AML-193 (cell line): ENCODE measurements around the gene CDKN2B-AS1.
A peak's percentile ranks its signal among the peaks of the same experiment; 100 is the strongest.

Experiments
- DNase-seq, 2 experiments: peaks; one replicate each; lab custom pipeline; 2025; lab: John Stamatoyannopoulos, UW

CDKN2B-AS1 gene

DNA sequence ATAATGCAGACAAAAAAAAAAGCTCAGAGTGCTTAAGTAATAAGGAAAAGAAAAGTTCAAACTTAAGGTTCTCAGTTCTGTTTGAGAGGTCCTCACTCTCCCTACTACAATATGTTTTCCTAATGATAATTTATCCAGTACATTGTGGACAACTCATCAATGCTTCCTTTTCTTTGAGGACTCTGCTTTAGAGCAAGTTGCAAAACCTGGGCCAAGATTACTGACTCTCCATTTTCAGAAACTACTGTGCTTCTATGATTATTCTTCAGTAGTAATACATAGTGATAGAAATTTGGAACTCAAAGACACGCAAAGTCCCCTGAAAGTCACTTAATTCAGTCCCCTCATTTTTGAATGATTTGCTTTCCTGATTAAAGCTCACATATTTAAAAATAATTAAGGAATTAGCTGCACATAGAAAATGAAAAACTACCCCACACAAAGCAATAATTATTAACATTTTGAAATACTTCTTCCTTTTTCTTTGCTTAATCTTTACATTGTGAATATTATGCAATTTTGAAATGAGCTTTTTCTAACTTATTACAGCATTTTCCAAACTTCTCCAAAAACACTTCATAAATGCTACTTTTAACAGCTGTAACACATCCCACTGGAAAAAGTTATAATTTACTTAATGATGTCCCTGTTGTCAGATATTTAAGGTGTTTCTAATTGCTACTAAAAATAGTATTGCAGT, 11.6 kb upstream of the CDKN2B-AS1 start:
- DNase-seq, result peak; percentile 79 to 82

DNA sequence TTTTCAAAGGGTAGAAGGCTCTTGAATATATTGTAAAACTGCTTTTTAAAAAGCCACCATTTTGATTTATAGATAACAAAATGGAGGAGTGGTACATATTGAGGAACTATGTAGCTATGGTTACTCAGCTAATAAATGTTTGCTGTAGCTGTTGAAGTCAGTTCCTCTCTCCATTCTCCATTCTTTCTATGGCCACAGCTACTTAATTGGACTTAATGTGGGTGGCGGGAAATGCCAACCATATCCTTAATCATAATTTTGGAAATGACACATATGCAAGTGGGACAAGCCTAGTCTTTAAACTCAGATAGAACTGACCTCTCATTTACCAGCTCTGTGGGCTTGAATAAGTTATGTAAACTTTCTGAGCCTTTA, 11.0 kb upstream of the CDKN2B-AS1 start:
- DNase-seq, result peak; percentile 87 to 91

- DNase-seq, result no peak
Measured at GRCh38 chr9:21984101-21984500, 10.5 kb upstream of the CDKN2B-AS1 start.

GRCh38 chr9:21985964-21986667, 8.5 kb upstream of the CDKN2B-AS1 start:
- no peak for DNase-seq

DNA sequence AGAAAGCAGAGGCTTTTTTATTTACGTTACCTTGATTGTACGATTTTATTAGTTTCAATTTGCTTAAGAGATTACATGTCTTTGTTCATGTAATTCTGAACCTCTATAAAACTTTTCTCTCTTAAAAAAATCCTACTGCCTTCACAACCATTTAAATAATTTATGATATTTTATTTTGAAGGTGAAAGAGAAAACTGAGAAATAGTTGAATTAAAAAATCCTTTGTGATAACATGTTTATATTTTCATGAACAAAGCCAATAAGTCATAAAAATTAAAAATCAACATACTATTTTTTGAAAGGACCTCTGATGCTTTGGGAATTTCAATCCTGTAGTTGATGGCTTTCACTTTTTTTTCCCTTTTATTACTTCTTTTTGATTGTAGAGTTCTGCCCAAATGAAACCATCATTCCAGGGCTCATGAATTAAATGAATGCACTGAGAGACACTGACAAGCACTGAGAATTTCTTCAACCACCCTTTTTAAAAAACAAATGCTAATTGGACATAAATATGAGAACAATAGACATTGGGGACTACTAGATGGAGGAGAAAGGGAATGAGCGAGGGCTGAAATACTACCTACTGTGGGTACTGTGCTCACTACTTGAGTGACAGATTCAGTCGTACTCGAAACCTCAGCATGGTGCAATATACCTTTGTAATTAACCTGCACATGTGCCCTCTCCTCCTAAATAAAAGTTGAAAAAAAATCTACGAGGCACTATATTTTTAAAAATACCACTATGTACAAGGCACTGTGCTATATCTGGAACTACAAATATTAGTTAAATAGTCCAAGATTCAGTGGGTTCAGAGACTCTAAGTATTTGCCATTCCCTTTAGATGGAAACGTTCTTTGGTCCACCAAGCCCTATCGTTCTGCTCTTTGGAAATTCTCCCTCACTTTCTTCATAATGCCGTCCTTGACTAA, 6.3 kb upstream of the CDKN2B-AS1 start:
- no peak for DNase-seq

DNA sequence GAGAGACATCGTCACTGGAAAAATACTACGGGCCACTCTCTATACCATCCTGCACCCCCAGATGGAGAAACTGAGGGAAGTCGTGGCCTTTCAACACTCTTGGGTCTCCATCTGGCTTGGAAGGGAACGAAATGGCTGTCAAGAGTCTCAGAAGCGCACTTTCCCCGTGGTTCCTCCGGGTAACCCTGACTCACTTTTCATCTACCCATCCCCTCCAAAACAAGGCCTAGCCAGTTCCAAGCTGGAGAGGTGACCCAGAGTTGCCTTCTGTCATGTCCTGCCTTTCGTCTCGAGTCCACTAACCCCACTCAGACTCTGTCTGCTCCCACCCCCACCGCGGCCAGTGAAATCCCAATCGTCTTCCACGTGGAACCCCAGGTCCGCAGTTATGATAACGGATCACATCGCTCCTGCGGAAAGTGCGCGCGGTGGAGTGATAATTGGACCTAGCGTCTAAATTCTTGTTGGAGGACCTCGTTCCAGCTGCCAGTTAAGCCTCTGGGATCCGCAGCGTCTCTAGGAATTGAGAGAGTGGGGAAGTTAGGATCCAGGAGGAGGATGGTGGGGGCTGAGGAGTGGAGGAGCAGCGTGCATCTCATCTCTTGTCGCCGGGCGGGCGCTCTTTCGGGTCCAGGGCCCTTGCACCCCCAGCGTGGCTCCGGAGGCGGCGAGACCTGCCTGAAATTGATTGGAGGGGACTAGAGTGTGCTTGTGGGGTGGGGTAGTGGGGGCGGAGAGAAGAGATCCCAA, 5.0 kb upstream of the CDKN2B-AS1 start:
- no peak for DNase-seq

DNA sequence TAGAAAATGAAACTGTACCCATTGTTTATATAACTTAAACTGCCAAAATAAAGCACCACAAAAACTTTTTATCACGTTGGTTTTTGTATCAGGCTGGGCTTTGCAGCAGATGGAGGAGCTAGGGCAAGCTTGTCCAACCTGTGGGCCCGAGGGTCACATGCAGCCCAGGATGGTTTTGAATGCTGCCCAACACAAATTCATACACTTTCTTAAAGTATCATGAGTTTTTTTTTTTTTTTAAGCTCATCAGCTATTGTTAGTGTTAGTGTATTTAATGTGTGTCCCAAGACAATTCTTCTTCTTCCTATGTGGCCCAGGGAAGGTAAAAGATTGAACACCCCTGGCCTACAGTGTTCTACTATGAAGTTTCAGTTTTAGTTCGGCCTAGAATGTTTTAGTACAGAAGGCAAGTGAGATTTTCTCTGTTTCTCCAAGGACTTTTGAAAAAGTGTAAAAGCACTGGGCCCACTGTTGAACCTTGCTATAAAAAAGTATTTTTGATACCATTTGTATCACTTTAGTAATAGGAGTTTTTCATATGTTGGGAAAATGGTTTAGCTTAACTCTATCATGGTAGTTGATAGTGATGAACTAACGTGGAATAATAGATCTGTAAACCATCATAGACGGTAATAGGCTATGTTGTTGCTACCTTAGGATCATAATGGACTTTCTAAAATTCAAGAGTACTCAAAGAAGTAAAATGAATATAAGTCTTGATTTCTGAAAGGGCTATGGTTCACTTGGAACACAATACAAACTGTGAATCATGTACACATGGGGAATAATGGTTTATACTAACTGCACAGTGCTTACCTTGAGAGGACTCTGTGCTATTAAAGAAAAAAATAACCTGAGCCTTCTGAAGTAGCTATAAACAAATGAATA, 3.3 kb upstream of the CDKN2B-AS1 start:
- peak in 1 of 2 experiments; percentile 21 for DNase-seq

- no peak for DNase-seq
Measured at GRCh38 chr9:21993007-21993406, 1.6 kb upstream of the CDKN2B-AS1 start.

DNA sequence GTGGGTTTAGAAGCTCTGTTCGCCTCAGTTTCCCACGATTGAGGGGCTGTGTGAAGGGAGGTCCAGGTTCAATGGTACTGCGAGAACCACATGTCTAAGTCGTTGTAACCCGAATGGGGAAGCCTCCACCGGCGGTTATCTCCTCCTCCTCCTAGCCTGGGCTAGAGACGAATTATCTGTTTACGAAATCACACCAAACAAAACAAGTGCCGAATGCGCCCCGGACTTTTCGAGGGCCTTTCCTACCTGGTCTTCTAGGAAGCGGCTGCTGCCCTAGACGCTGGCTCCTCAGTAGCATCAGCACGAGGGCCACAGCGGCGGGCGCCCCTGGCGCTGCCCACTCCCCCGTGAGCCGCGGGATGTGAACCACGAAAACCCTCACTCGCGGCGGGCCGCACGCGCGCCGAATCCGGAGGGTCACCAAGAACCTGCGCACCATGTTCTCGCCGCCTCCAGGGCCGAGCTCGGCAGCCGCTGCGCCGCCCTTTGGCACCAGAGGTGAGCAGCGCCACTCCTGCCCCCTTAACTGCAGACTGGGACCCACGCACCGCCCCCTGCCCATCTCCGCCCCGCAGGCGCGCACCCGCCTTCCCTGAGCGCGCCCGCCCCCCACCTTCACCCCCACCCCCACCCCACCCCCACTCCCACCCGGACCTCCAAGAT, 567 bp upstream of the CDKN2B-AS1 start, which contains the start of gene CDKN2A:
Gene CDKN2A, minus strand, starts transcription at position 500 of the 663 bp plus-strand sequence.
- DNase-seq, result peak; percentile 72 to 76

DNA sequence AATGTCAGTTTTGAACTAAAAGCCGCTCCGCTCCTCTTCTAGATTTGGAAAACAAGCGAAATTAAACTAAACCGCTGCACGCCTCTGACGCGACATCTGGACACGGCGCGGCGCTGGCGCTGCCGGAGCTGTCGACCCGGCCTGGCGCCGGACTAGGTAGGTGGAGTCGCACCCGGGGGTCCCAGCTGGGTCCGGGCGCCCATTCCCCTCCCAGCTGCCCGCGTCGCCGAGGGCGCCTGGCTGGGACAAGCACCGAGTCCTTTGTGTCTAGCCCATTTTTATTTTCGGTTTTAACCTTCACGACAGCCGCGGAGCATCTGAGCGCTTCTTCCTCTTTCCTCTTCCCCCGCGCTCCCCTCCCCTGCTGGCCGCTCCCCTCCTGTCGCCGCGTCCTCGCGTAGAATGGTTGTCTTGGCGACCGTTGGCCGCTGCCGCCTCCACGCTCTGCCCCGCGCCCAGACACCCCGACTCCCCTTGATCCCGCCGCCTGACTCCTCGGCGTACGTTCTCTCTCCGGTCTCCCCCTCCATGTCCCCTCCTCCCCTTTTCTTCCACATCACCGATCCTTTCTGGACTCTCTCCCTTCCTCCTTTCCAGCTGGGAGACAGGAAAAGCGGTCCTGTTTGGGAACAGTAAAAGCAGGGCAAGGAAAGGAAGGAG, 545 bp downstream of the CDKN2B-AS1 start:
- DNase-seq, result peak; percentile 85

DNA sequence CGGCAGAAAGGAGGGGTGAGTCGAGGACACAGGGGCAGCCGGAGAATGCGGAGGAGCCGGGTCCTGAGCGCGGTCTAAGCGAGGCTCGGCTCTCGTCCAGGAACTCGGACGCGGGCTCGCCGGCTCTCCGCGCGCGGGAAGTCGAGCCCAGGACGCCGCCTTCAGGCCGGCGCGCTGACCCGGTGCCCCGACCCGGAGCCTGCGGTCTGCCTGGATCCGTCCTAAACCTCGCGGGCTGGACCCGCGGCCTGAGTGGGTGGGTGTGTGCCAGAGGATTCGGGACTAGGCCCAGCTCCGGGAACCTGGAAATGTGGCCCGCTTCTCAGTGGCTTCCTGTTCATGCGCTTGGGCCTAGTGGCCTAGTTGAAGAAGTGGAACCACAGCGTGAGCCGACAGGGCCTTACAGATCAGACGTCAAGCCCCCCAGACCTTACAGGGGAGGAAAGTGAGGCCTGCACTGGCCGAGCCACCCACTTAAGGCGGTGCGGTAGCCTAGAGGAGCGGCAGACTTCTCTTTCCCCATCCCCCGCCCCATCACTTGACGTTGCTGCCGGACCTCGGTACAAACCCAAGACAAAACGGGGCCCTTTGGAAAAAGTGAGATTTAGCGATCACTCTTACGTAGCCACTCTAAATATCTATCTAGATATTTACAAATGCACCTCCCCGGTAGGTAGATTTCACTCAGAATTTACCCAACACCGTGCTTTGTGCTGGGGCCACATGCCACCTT, 1.2 kb downstream of the CDKN2B-AS1 start:
- DNase-seq, result no peak

DNA sequence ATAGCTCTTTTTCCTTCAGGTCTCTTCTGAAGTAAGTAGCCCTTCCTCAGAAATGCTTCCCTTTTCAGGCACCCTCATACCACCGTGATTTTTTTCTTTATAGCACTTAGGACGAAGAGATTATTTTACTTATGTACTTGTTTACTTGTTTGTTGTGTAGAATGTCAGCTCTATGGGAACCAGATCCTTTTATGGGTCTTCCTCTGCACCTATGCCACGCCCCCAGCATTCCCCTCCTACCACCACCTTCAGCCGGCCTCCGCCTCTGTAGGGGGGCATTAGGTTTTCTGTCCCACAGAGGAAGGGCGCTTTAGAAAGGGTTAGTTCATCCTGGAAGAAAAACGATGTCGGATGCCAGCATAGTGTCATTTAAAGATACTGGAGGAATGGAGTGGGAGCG, 1.8 kb downstream of the CDKN2B-AS1 start:
- DNase-seq, result no peak

DNA sequence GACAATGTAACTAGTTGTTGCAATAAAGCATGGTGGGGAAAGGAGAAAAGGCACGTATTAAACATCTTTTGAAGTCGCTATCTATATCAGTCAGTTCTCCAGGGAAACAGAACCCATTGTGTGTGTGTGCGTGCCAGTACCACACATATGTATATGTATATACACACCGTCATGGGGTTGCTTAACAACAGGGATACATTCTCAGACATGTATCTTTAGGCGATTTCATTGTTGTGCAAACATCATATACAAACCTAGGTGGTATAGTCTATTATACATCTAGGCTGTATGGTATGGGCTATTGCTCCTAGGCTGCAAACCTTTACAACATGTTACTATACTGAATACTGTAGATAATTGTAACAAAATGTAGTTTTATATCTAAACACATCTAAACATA, 2.3 kb downstream of the CDKN2B-AS1 start:
- DNase-seq, result no peak

- no peak for DNase-seq
Measured at GRCh38 chr9:21997480-21997879, 2.9 kb downstream of the CDKN2B-AS1 start.

DNA sequence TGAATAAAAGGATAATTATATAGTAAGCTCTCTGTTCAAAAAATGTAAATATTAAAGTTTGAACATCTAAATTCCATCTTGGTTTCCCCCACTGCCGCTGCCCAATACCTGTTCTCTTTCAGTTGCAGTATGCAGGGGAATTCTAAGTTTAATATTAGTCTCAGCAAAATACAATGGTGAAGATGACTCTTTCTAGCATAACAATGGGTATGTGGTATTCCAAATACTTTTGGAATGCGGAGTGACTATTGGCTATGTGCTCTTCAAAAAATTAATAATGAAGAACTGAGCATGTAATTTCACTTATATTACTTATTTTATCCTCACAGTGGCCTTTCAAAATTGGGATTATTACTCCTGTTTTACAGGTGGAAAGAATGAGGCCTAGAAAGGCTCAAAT, 3.4 kb downstream of the CDKN2B-AS1 start:
- DNase-seq, result no peak

GRCh38 chr9:22002038-22002437, 7.4 kb downstream of the CDKN2B-AS1 start:
- no peak for DNase-seq

DNA sequence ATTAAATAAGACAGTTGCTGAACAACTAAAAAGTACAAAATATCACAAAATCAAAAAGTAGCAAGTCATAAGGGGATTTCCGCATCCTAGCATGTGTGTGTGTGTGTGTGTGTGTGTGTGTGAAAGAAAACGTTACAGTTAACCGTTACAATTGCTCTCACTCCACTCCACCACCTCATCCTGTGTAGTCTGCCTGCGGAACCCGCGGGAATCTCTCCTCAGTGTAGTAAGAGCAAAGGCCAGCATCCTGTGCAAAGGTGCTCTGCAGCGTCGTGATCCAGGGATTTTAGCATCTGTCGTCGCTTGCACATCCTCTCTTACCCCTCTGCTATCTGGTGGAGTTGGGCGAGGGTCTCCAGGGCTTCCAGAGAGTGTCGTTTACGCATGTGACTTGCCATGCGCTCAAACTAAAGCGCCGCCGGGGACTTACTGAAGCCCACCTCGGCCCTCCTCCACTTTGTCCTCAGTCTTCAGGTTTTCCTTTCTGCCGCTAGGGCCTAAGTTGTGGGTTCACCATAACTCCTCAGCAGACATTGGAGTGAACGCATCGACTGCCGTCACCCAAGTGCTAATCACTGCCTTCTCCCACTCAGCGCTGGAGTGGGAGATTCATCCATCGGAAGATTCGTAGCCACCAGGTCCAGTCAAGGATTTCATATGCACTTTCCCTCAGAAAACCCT, 10.6 kb downstream of the CDKN2B-AS1 start:
- no peak for DNase-seq
